Brain microvascular endothelial cell (primary cell): ENCODE measurements around the gene CACNA2D3.

ENCODE experiments used
- DNase-seq: peaks from one replicate; pipeline ENCODE4 v3.0.0-alpha.2; 2020
- H3K27ac ChIP-seq: fragments of 250-450 bp; sonication (Bioruptor Pico); 2 replicates; pipeline ENCODE4 v1.5.1; 2020; ENCODE audit warnings: mild to moderate bottlenecking, moderate library complexity
- H3K27me3 ChIP-seq: fragments of 250-450 bp; sonication (Bioruptor Pico); replicated peaks from 2 replicates; pipeline ENCODE4 v1.5.1; 2020; ENCODE audit warnings: mild to moderate bottlenecking
- H3K36me3 ChIP-seq: fragments of 250-450 bp; sonication (Bioruptor Pico); replicated peaks from 2 replicates; pipeline ENCODE4 v1.5.1; 2020; ENCODE audit warnings: mild to moderate bottlenecking
- H3K4me3 ChIP-seq: 2 replicates; pipeline ENCODE4 v1.5.1; 2011; ENCODE audit warnings: low read depth, mild to moderate bottlenecking, control low read depth, low read length, moderate library complexity
- in situ Hi-C: cut with HindIII; loops from 2 replicates; pipeline ENCODE4 v1.10.0; 2017; ENCODE audit warnings: low sequenced_read_pairs, low pct_ligation_motif_present
- TF ChIP-seq, protein P1 (sequence below): IDR thresholded peaks from 2 replicates; pipeline ENCODE4 v1.5.1; 2011; ENCODE audit warnings: low read depth, mild to moderate bottlenecking, moderate library complexity, low read length, control low read depth, inconsistent platforms; ENCODE audit errors: missing control alignments

The CACNA2D3 gene

DNA sequence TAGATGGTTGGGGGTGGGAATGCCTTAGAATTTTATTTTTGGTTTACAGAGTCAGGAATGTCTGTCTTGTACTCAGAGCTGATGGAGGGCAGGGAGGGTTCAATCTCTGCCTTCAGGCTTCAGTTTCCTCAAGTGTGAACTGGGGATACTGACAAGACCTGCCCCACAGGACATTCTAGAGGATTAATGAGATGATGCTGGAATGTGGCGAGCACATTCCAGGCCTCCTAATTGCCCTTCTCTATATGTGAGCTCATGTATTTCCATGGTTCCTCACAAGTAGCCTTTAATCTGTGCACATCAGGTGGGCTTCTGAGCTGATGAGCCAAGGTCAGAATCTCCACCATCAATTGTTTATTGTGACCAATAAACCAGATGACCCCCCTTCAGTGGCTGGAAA, 90.4 kb downstream of the CACNA2D3 start:
- no peaks in the 10 kb centered on the region for H3K36me3 ChIP-seq
- TF ChIP-seq, protein P1, sequence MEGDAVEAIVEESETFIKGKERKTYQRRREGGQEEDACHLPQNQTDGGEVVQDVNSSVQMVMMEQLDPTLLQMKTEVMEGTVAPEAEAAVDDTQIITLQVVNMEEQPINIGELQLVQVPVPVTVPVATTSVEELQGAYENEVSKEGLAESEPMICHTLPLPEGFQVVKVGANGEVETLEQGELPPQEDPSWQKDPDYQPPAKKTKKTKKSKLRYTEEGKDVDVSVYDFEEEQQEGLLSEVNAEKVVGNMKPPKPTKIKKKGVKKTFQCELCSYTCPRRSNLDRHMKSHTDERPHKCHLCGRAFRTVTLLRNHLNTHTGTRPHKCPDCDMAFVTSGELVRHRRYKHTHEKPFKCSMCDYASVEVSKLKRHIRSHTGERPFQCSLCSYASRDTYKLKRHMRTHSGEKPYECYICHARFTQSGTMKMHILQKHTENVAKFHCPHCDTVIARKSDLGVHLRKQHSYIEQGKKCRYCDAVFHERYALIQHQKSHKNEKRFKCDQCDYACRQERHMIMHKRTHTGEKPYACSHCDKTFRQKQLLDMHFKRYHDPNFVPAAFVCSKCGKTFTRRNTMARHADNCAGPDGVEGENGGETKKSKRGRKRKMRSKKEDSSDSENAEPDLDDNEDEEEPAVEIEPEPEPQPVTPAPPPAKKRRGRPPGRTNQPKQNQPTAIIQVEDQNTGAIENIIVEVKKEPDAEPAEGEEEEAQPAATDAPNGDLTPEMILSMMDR: no peak
- in situ Hi-C loops: no loop called here
- no peak overlapping the region for H3K4me3 ChIP-seq
- no peak overlapping the region for H3K27ac ChIP-seq
- no peak for DNase-seq
- H3K27me3 ChIP-seq: no peaks in the 10 kb centered on the region

DNA sequence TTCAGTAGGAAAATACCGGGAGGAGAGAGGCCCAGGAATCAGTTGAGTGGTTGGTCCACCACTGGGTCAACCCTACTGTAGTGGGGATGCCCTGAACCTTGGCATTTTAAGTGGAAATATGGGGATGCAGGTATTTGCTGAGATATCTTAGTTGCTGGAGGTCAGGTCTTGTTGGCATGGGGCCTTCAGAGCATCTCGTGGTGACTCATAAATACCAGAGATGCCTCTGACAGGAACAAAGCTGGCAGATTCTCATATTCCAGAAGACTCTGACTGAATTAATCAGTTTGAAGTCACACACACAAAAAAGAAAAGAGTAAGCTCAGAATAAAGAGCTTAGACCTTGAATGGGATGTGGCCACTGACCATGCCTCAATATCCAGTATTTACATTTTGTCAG, 91.6 kb downstream of the CACNA2D3 start:
- Histone ChIP-seq H3K27me3 (no peaks in the 10 kb centered on the region), H3K36me3 (no peaks in the 10 kb centered on the region), H3K27ac (no peak overlapping the region), H3K4me3 (no peak overlapping the region)
- TF ChIP-seq, protein P1: no peak
- DNase-seq: no peak
- in situ Hi-C loops: no loop called here

DNA sequence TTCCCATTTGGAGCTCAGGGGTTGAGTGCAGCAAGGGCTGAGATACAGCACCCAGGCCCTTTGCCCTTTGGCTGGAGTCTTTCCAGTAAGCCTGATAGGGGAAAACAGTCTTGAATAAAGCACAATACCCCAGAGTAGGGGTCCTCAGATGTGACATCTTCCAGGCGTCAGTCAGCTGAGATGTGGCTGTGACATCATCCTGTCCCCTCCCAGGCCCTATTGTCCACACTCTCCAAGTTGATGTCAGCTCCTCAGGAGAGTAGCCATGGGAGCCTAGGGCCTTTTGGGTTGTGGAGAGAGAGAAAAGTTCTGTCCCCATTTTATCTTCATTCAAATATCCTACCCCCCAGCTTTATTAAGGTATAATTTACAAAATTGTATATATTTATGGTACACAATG, 92.5 kb downstream of the CACNA2D3 start:
- TF ChIP-seq, protein P1: no peak
- no peaks in the 10 kb centered on the region for H3K27me3 ChIP-seq
- DNase-seq: no peak
- H3K4me3 ChIP-seq: no peak overlapping the region
- no peak overlapping the region for H3K27ac ChIP-seq
- no peaks in the 10 kb centered on the region for H3K36me3 ChIP-seq
- in situ Hi-C loops: no loop called here

DNA sequence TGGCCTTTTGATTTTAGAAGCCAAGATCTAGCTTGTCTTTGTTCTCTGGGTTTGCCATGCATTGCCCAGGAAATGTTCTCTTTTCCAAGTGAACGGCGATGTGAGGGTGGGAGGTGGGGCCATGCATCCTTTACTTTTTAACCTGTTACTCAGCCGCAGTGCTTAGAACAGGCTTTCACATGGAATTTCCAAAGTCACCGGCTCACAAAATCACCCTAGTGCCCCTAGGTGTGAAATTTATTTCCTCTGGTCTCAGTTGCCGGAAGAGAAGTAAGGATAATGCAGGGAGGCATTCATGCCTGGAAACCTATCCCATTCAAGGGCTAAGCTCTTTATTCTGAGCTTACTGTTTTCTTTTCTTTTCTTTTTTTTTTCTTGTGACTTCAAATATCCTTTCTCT, 93.2 kb downstream of the CACNA2D3 start:
- H3K27me3 ChIP-seq: no peaks in the 10 kb centered on the region
- no peak overlapping the region for H3K4me3 ChIP-seq
- no peak for DNase-seq
- no peak overlapping the region for H3K27ac ChIP-seq
- H3K36me3 ChIP-seq: no peaks in the 10 kb centered on the region
- in situ Hi-C loops: no loop called here
- TF ChIP-seq, protein P1: no peak

DNA sequence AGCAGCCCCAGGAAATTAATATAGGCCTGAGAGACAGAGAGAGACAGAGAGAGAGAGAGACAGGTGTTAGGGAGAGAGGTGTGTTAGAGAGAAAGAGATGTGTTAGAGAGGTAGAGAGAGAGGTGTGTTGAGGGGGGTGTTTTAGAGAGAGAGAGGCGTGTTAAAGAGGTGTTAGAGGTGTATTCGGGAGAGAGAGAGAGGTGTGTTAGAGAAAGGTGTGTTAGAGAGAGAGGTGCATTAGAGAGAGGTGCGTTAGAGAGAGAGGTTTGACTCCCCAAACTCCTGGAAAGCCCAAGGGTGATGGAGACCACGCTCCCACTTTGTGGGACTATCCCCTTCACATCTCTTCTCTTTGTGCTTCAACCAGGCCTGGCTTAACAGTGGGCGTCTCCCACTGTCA, 95.5 kb downstream of the CACNA2D3 start:
- in situ Hi-C loops: no loop called here
- Histone ChIP-seq H3K27me3 (no peaks in the 10 kb centered on the region), H3K4me3 (no peak overlapping the region), H3K27ac (no peak overlapping the region), H3K36me3 (no peaks in the 10 kb centered on the region)
- DNase-seq: no peak
- TF ChIP-seq, protein P1: no peak

DNA sequence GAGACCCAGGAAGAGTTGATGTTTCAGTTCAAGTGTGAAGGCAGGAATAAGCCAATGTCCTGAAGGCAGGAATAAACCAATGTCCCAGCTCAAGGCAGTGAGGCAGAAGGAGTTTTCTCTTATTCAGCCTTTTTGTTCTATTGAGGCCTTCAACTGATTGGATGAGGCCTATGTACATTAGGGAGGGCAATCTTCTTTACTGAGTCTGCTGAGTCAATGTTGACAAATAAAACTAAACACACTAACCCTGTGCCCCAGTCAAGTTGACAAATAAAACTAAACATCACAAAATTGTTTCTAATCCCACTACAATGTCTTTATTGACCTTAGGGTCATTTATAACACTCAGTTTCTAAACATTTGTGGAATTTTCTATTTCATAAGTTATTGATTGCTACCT, 100.0 kb downstream of the CACNA2D3 start:
- Histone ChIP-seq H3K27me3 (no peaks in the 10 kb centered on the region), H3K36me3 (no peaks in the 10 kb centered on the region), H3K4me3 (no peak overlapping the region), H3K27ac (no peak overlapping the region)
- no peak for DNase-seq
- TF ChIP-seq, protein P1: no peak
- in situ Hi-C loops: no loop called here
